WERI-Rb-1 (cell line): ENCODE data around the gene CSRNP3.

Experiments used
- DNase-seq: peaks from one replicate; pipeline ENCODE4 v3.0.0-alpha.2; 2020
- H3K27ac ChIP-seq: fragments of 250-450 bp; sonication (Bioruptor Pico); 2 replicates; pipeline ENCODE4 v1.5.1; 2020; ENCODE audit warnings: mild to moderate bottlenecking, moderate library complexity
- H3K27me3 ChIP-seq: fragments of 250-450 bp; sonication (Bioruptor Pico); 2 replicates; pipeline ENCODE4 v1.5.1; 2021; ENCODE audit warnings: mild to moderate bottlenecking, low read depth, moderate library complexity; ENCODE audit not compliant: insufficient read depth, severe bottlenecking
- H3K36me3 ChIP-seq: fragments of 250-450 bp; sonication (Bioruptor Pico); 2 replicates; pipeline ENCODE4 v1.5.1; 2020; ENCODE audit warnings: mild to moderate bottlenecking, moderate library complexity
- H3K4me3 ChIP-seq: 2 replicates; pipeline ENCODE4 v1.5.1; 2011; ENCODE audit warnings: low read depth, mild to moderate bottlenecking, control low read depth, low read length
- H3K9me3 ChIP-seq: fragments of 250-450 bp; sonication (Bioruptor Pico); 2 replicates; pipeline ENCODE4 v1.5.1; 2021; ENCODE audit warnings: mild to moderate bottlenecking, moderate library complexity; ENCODE audit not compliant: severe bottlenecking
- CTCF ChIP-seq: IDR thresholded peaks from 2 replicates; pipeline ENCODE4 v1.5.1; 2011; ENCODE audit warnings: low read depth, mild to moderate bottlenecking, control low read depth, inconsistent platforms, low read length

Gene CSRNP3

GRCh38 chr2:165508927-165509326 lies 39.4 kb downstream of the CSRNP3 start:
- no peak for TF ChIP-seq CTCF
- Histone ChIP-seq H3K36me3 (no peaks in the 10 kb centered on the region), H3K4me3 (no peak overlapping the region), H3K9me3 (no peaks in the 10 kb centered on the region), H3K27me3 (no peaks in the 10 kb centered on the region), H3K27ac (no peak overlapping the region)
- DNase-seq: no peak

GRCh38 chr2:165513479-165513878 lies 44.0 kb downstream of the CSRNP3 start:
- DNase-seq: no peak

GRCh38 chr2:165518611-165519010 lies 49.1 kb downstream of the CSRNP3 start:
- no peak overlapping the region for H3K4me3 ChIP-seq
- no peak for TF ChIP-seq CTCF
- no peak for DNase-seq
- H3K36me3 ChIP-seq: no peaks in the 10 kb centered on the region
- no peaks in the 10 kb centered on the region for H3K27me3 ChIP-seq
- H3K27ac ChIP-seq: no peak overlapping the region
- no peaks in the 10 kb centered on the region for H3K9me3 ChIP-seq

More at GRCh38 chr2:165513479-165513878, 44.0 kb downstream of the CSRNP3 start:
- Histone ChIP-seq H3K9me3 (no peaks in the 10 kb centered on the region), H3K27me3 (no peaks in the 10 kb centered on the region), H3K27ac (no peak overlapping the region), H3K4me3 (no peak overlapping the region), H3K36me3 (no peaks in the 10 kb centered on the region)
- TF ChIP-seq CTCF: no peak

DNA sequence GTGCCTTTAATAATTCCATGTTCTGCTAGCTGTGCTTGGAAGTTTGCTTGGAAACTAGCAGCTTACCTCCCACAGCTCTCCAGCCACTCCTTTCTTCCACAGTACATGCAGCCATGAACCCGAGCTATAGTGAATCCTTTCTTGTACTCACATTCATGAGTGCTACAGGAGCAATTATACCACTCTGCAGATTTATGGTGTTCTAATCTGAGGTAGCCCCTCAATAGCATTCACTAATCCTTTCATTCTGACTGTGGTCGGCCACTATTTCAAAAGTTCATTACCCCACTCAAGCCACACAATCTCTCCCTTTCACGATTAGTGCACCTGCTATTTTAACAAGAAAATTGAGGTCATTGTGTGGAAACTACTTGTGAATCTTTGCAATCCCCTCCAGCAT lies 53.2 kb downstream of the CSRNP3 start:
- DNase-seq: no peak
- TF ChIP-seq CTCF: no peak
- Histone ChIP-seq H3K4me3 (no peak overlapping the region), H3K27me3 (no peaks in the 10 kb centered on the region), H3K36me3 (no peaks in the 10 kb centered on the region), H3K9me3 (no peaks in the 10 kb centered on the region), H3K27ac (no peak overlapping the region)

GRCh38 chr2:165524720-165525119 lies 55.2 kb downstream of the CSRNP3 start:
- Histone ChIP-seq H3K27ac (no peak overlapping the region), H3K27me3 (no peaks in the 10 kb centered on the region), H3K4me3 (no peak overlapping the region), H3K9me3 (no peaks in the 10 kb centered on the region), H3K36me3 (no peaks in the 10 kb centered on the region)
- no peak for DNase-seq
- TF ChIP-seq CTCF: no peak

- no peak for TF ChIP-seq CTCF
- H3K27ac ChIP-seq: no peak overlapping the region
- no peaks in the 10 kb centered on the region for H3K27me3 ChIP-seq
- H3K9me3 ChIP-seq: no peaks in the 10 kb centered on the region
- H3K4me3 ChIP-seq: no peak overlapping the region
- DNase-seq: no peak
- H3K36me3 ChIP-seq: no peaks in the 10 kb centered on the region
These were observed 59.2 kb downstream of the CSRNP3 start for GRCh38 chr2:165528691-165529090.
